Activated B cell treated with CpG ODN at 0.5 μM for 24 hours (primary cell): Measurements from ENCODE around the gene LAMA4. TPM values are rescaled to one million over a fixed set of nuclear protein-coding genes. Genes with fewer than 3 reads are reported as not detected.

Source experiments
- ATAC-seq: fragments of 200-7000 bp; cut with Tn5 transposase; one replicate; pipeline ENCODE4 v1.10.0; 2021; ENCODE audit warnings: low read depth, mild to moderate bottlenecking, moderate library complexity
- CTCF ChIA-PET: fragments of 350-600 bp; sonication (Branson Sonifier 250); formaldehyde crosslinking; loops from one replicate; lab custom pipeline; 2021; ENCODE audit warnings: antibody characterized with exemption; lab: Charles Lee
- POLR2A ChIA-PET: fragments of 350-600 bp; sonication (Branson Sonifier 250); formaldehyde crosslinking; loops from one replicate; lab custom pipeline; 2021; ENCODE audit warnings: antibody characterized with exemption; lab: Charles Lee
- DNase-seq: peaks from one replicate; pipeline ENCODE4 v3.0.0; 2022
- H3K27ac Mint-ChIP-seq: one replicate; pipeline ENCODE4 v1.8.0; 2020; ENCODE audit warnings: mixed read lengths
- H3K27me3 Mint-ChIP-seq: one replicate; pipeline ENCODE4 v1.8.0; 2021; ENCODE audit warnings: mixed read lengths
- H3K36me3 Mint-ChIP-seq: one replicate; pipeline ENCODE4 v1.8.0; 2021; ENCODE audit warnings: low read depth, mixed read lengths
- H3K4me1 Mint-ChIP-seq: one replicate; pipeline ENCODE4 v1.8.0; 2021; ENCODE audit warnings: mixed read lengths
- H3K4me3 Mint-ChIP-seq: one replicate; pipeline ENCODE4 v1.8.0; 2020; ENCODE audit warnings: mild to moderate bottlenecking, mixed read lengths
- H3K9me3 Mint-ChIP-seq: one replicate; pipeline ENCODE4 v1.8.0; 2020; ENCODE audit warnings: mixed read lengths
- intact Hi-C: fragments of 100-400 bp; cut with micrococcal nuclease; formaldehyde crosslinking; loops from one replicate; pipeline ENCODE4 v1.15.1; 2024
- total RNA-seq: library from RNA; stranded (reverse); gene quantifications from 2 replicates; pipeline ENCODE4 v1.2.3, GENCODE V29; 2022
- TF ChIP-seq, protein P1 (sequence below): fragments of 200-600 bp; IDR thresholded peaks from one replicate; pipeline ENCODE4 v1.8.0; 2022; ENCODE audit warnings: antibody characterized with exemption, mild to moderate bottlenecking

The LAMA4 gene
- total RNA-seq, 1 donor from 2014 or later: not detected

DNA sequence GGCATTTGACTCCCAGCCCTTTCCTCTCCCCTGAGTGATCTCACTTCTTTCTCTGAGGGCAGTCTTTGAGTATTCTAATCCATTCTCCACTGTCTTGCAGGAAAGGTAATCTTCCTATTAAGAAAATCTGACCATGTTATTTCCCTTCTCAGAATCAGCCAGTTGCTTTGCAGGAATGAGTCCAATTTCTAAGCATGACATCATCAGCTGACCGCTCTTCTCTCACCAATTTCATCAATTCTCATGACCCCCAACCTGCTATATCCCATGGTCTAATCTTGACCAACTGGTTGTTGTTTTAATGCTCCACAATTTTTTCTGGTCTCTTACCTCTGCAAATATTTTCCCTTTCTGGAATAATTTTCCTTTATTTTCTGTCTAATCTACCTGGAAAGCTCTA lies 93.6 kb downstream of the LAMA4 start:
- peaks cover 28% of the 10 kb centered on the region for H3K27me3 Mint-ChIP-seq
- peaks cover 8% of the 10 kb centered on the region for H3K4me1 Mint-ChIP-seq
- H3K36me3 Mint-ChIP-seq: no peaks in the 10 kb centered on the region
- no peaks in the 10 kb centered on the region for H3K9me3 Mint-ChIP-seq
- ChIA-PET CTCF (interaction anchor here (1.1 to 2.5 kb wide), 3 partner anchors 20 to 451 kb away, joined by 3 to 8 read pairs (median 3); partner anchors contain the start of genes FAM229B and TUBE1), POLR2A (no interaction called here)
- no peak for DNase-seq
- H3K4me3 Mint-ChIP-seq: no peak overlapping the region
- no peak overlapping the region for H3K27ac Mint-ChIP-seq
- no peak for ATAC-seq
- TF ChIP-seq, protein P1, sequence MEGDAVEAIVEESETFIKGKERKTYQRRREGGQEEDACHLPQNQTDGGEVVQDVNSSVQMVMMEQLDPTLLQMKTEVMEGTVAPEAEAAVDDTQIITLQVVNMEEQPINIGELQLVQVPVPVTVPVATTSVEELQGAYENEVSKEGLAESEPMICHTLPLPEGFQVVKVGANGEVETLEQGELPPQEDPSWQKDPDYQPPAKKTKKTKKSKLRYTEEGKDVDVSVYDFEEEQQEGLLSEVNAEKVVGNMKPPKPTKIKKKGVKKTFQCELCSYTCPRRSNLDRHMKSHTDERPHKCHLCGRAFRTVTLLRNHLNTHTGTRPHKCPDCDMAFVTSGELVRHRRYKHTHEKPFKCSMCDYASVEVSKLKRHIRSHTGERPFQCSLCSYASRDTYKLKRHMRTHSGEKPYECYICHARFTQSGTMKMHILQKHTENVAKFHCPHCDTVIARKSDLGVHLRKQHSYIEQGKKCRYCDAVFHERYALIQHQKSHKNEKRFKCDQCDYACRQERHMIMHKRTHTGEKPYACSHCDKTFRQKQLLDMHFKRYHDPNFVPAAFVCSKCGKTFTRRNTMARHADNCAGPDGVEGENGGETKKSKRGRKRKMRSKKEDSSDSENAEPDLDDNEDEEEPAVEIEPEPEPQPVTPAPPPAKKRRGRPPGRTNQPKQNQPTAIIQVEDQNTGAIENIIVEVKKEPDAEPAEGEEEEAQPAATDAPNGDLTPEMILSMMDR: no peak
- intact Hi-C loops: no loop called here

DNA sequence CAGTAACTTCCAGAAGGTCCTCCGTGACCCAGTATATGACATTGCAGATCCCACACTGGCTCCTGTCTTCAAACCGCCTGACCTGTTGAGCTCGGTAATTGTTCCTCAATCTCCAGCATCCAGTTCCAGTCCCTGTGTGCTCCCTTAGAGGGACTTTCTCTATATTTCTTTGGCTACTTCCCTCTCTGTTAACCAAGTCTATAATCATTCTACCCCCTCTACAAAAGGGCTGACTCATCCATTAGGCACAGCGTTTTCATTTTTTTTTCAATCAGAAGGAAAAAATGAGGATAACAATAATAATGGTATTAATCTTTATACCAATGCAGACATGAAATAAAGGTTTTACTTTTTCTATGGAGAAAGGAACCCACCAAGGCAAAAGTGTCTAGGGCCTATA lies 97.7 kb downstream of the LAMA4 start:
- intact Hi-C loops: no loop called here
- Mint-ChIP-seq H3K4me3 (no peak overlapping the region), H3K4me1 (peaks cover 11% of the 10 kb centered on the region), H3K36me3 (no peaks in the 10 kb centered on the region), H3K9me3 (no peaks in the 10 kb centered on the region), H3K27me3 (peaks cover 12% of the 10 kb centered on the region), H3K27ac (no peak overlapping the region)
- ATAC-seq (no peak), DNase-seq (no peak)
- POLR2A ChIA-PET: no interaction called here
- TF ChIP-seq, protein P1: no peak
- CTCF ChIA-PET: no interaction called here

DNA sequence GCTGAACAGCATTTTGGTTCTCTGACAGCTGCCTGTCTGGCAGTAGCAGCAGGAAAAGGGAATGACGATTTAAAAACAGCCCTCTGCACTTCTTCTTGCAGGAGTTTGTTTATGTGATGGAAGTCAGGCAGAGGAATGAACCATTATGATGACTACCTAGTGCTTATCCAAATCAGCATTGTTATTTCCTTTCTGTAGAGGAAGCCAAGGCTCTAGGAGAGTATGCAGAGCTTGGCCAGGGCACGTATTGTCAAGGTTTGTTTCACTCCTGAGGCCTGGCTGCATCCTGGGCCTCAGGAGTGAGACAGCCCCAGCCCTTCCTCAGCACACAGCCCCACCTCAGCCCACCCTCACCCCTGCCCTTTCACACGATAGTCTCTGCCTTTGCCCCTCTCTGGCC lies 98.5 kb downstream of the LAMA4 start:
- H3K4me1 Mint-ChIP-seq: peaks cover 11% of the 10 kb centered on the region
- no peak for DNase-seq
- POLR2A ChIA-PET: no interaction called here
- TF ChIP-seq, protein P1: no peak
- no peaks in the 10 kb centered on the region for H3K9me3 Mint-ChIP-seq
- intact Hi-C loops: no loop called here
- H3K27me3 Mint-ChIP-seq: peaks cover 10% of the 10 kb centered on the region
- H3K27ac Mint-ChIP-seq: no peak overlapping the region
- CTCF ChIA-PET: no interaction called here
- ATAC-seq: no peak
- H3K4me3 Mint-ChIP-seq: no peak overlapping the region
- no peaks in the 10 kb centered on the region for H3K36me3 Mint-ChIP-seq

DNA sequence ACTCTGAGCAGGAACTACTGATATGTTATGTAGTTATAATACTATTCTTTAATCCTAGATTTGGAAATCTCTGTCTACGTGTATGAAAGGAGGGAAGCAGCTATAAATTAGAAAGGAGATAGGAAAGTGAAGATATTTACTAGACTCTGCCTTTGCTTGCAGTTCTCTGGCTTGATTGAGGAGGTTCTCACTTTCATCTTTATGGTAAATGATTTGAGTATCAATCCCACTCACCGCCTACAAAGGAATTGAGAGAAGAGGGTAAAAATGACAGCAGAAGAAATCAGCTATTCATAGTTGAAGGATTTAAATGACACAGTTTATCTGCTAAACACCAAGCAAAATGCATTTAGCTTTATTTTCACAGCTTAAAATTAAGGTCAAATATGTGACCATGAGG lies 99.7 kb downstream of the LAMA4 start:
- Mint-ChIP-seq H3K27ac (no peak overlapping the region), H3K4me1 (peaks cover 11% of the 10 kb centered on the region), H3K27me3 (peaks cover 7% of the 10 kb centered on the region), H3K9me3 (no peaks in the 10 kb centered on the region), H3K4me3 (no peak overlapping the region), H3K36me3 (no peaks in the 10 kb centered on the region)
- intact Hi-C loops: no loop called here
- ATAC-seq (no peak), DNase-seq (no peak)
- TF ChIP-seq, protein P1: no peak
- CTCF ChIA-PET: interaction anchor here (1.2 kb wide), 1 partner anchor 8 kb away, joined by 4 read pairs; no protein-coding TSS in a partner anchor
- POLR2A ChIA-PET: no interaction called here

DNA sequence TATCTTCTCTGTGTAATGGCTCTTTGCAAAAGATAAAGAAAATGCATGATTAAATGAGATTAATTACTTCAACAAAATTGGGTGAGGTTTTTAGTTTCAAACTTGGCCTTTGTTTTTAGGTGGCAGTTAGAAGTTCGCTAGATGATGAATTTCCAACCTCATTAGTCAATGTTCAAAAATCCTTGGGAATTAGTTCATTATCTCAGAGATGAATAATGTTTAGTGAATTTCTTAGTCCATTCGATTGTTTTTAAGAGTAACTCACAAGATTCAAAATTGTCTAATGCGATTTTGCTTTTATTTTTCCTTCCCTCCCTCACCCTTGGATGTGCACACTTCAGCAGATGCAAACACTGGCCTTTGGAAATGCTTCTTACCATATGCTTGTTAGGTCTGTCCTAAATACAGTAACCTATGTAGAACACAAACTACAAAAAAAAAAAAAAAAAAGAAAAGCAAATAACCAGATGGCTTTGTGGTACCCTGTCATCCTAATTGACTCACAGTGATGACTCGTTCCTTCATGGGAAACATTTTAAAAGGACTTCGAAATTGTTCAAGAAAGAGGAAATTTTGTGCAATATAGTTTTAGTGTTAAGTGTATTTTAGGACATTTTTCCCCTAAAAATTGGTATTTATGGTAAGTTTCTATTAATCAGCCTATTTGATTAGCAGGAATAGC lies 100.3 kb downstream of the LAMA4 start:
- TF ChIP-seq, protein P1: no peak
- Mint-ChIP-seq H3K27me3 (peaks cover 1% of the 10 kb centered on the region), H3K4me1 (peaks cover 11% of the 10 kb centered on the region), H3K36me3 (no peaks in the 10 kb centered on the region), H3K27ac (no peak overlapping the region), H3K9me3 (no peaks in the 10 kb centered on the region), H3K4me3 (no peak overlapping the region)
- intact Hi-C loops: no loop called here
- DNase-seq (no peak), ATAC-seq (no peak)
- ChIA-PET CTCF (interaction anchor here (1.2 kb wide), 1 partner anchor 9 kb away, joined by 4 read pairs; no protein-coding TSS in a partner anchor), POLR2A (no interaction called here)
